ENCODE results near the gene ADGRB3. TPM values are rescaled to one million over a fixed set of nuclear protein-coding genes. Genes with fewer than 3 reads are reported as not detected.
A peak's percentile ranks its signal among the peaks of the same experiment; 100 is the strongest.

Gene ADGRB3
- total RNA-seq, 4 donors from 2014 or later: 5.3 to 15.6 (median 7.6) TPM

GRCh38 chr6:68635706-68636513 lies 828 bp downstream of the ADGRB3 start:
- TF ChIP-seq POLR2A (IDR thresholded peaks at IDR 0.05): no peak
- TF ChIP-seq CTCF (IDR thresholded peaks at IDR 0.05): no peak
- Histone ChIP-seq H3K9me3 (no peaks in the 10 kb centered on the region), H3K27ac (peak overlapping the region; percentile 82 to 87), H3K4me3 (peak overlapping the region; percentile 70 to 76), H3K36me3 (no peaks in the 10 kb centered on the region), H3K4me1 (no peaks in the 10 kb centered on the region), H3K27me3 (no peaks in the 10 kb centered on the region)
- DNase-seq: peak; percentile 22 to 36
- intact Hi-C loops (cut with DNase I; ENCODE audit: low total_unique reads): no loop called here

- intact Hi-C loops (cut with DNase I; ENCODE audit: low total_unique reads): no loop called here
- no peak overlapping the region for H3K27ac ChIP-seq
Observed at GRCh38 chr6:68636666-68637065, 1.6 kb downstream of the ADGRB3 start.

GRCh38 chr6:68637071-68637470 lies 2.0 kb downstream of the ADGRB3 start:
- Histone ChIP-seq H3K9me3 (no peaks in the 10 kb centered on the region), H3K4me3 (no peak overlapping the region), H3K27ac (no peak overlapping the region), H3K27me3 (no peaks in the 10 kb centered on the region), H3K4me1 (no peaks in the 10 kb centered on the region), H3K36me3 (no peaks in the 10 kb centered on the region)
- intact Hi-C loops (cut with DNase I; ENCODE audit: low total_unique reads): no loop called here
- no peak for DNase-seq
- TF ChIP-seq POLR2A (IDR thresholded peaks at IDR 0.05) (no peak), CTCF (IDR thresholded peaks at IDR 0.05) (no peak)

More at GRCh38 chr6:68636666-68637065, 1.6 kb downstream of the ADGRB3 start:
- DNase-seq: no peak
- peak overlapping the region; percentile 70 to 76 for H3K4me3 ChIP-seq
- H3K4me1 ChIP-seq: no peaks in the 10 kb centered on the region
- no peaks in the 10 kb centered on the region for H3K9me3 ChIP-seq
- no peaks in the 10 kb centered on the region for H3K27me3 ChIP-seq
- no peak for TF ChIP-seq POLR2A (IDR thresholded peaks at IDR 0.05)
- TF ChIP-seq CTCF (IDR thresholded peaks at IDR 0.05): no peak
- H3K36me3 ChIP-seq: no peaks in the 10 kb centered on the region

GRCh38 chr6:68637782-68638181 lies 2.7 kb downstream of the ADGRB3 start:
- Histone ChIP-seq H3K4me3 (no peak overlapping the region), H3K27me3 (no peaks in the 10 kb centered on the region), H3K4me1 (no peaks in the 10 kb centered on the region), H3K36me3 (no peaks in the 10 kb centered on the region), H3K9me3 (no peaks in the 10 kb centered on the region), H3K27ac (no peak overlapping the region)
- no peak for DNase-seq
- intact Hi-C loops (cut with DNase I; ENCODE audit: low total_unique reads): no loop called here
- TF ChIP-seq POLR2A (IDR thresholded peaks at IDR 0.05) (no peak), CTCF (IDR thresholded peaks at IDR 0.05) (no peak)

- TF ChIP-seq POLR2A (IDR thresholded peaks at IDR 0.05): no peak
- TF ChIP-seq CTCF (IDR thresholded peaks at IDR 0.05): peak; percentile 50 to 78 (median 64)
- Histone ChIP-seq H3K36me3 (no peaks in the 10 kb centered on the region), H3K9me3 (no peaks in the 10 kb centered on the region), H3K27me3 (no peaks in the 10 kb centered on the region), H3K27ac (no peak overlapping the region), H3K4me1 (no peaks in the 10 kb centered on the region), H3K4me3 (no peak overlapping the region)
- intact Hi-C loops (cut with DNase I; ENCODE audit: low total_unique reads): no loop called here
- DNase-seq: peak; percentile 34 to 35
Observed at GRCh38 chr6:68638230-68638900, 3.3 kb downstream of the ADGRB3 start.
